WTC11 (cell line): ENCODE data around the gene DOCK1. TPM values are rescaled to one million over a fixed set of nuclear protein-coding genes. Genes with fewer than 3 reads are reported as not detected.

Source experiments
- ATAC-seq: fragments of 200-7000 bp; cut with Tn5 transposase; 2 replicates; pipeline ENCODE4 v1.10.0; 2021; ENCODE audit warnings: mild to moderate bottlenecking, moderate library complexity
- CTCF ChIA-PET: fragments of 300-600 bp; sonication (Branson Sonifier 250); formaldehyde crosslinking; loops from one replicate; lab custom pipeline; 2021; ENCODE audit warnings: antibody characterized with exemption; lab: Charles Lee
- POLR2A ChIA-PET: fragments of 350-600 bp; sonication (Branson Sonifier 250); formaldehyde crosslinking; loops from one replicate; lab custom pipeline; 2021; ENCODE audit warnings: antibody characterized with exemption; lab: Charles Lee
- DNase-seq: peaks from one replicate; pipeline ENCODE4 v3.0.0; 2021; ENCODE audit warnings: low spot score
- H3K27ac Mint-ChIP-seq: 2 replicates; pipeline ENCODE4 v1.8.0; 2021; ENCODE audit warnings: mixed read lengths
- H3K27me3 Mint-ChIP-seq: 2 replicates; pipeline ENCODE4 v1.8.0; 2021; ENCODE audit warnings: low read depth, mild to moderate bottlenecking, moderate library complexity, mixed read lengths
- H3K36me3 Mint-ChIP-seq: 2 replicates; pipeline ENCODE4 v1.8.0; 2021; ENCODE audit warnings: mixed read lengths
- H3K4me1 Mint-ChIP-seq: 2 replicates; pipeline ENCODE4 v1.8.0; 2022; ENCODE audit warnings: mixed read lengths
- H3K4me3 Mint-ChIP-seq: 2 replicates; pipeline ENCODE4 v1.8.0; 2021; ENCODE audit warnings: mild to moderate bottlenecking, moderate library complexity, mixed read lengths
- H3K9me3 Mint-ChIP-seq: 2 replicates; pipeline ENCODE4 v1.8.0; 2021; ENCODE audit warnings: mixed read lengths
- ATF1 ChIP-seq: sonication (generic); formaldehyde crosslinking; IDR thresholded peaks from 2 replicates; pipeline ENCODE4 v1.8.1; 2023; ENCODE audit warnings: mild to moderate bottlenecking, moderate library complexity, missing genetic modification reagents
- CTCF ChIP-seq: fragments of 200-600 bp; IDR thresholded peaks from 2 replicates; pipeline ENCODE4 v1.8.0; 2022; ENCODE audit warnings: antibody characterized with exemption
- E2F1 ChIP-seq: sonication (generic); formaldehyde crosslinking; IDR thresholded peaks from 2 replicates; pipeline ENCODE4 v1.8.0; 2022; ENCODE audit warnings: mild to moderate bottlenecking, missing genetic modification reagents
- FOXK1 ChIP-seq: sonication (generic); formaldehyde crosslinking; IDR thresholded peaks from 2 replicates; pipeline ENCODE4 v1.8.0; 2022; ENCODE audit warnings: mild to moderate bottlenecking, moderate library complexity, missing genetic modification reagents
- GABPB1 ChIP-seq: sonication (generic); formaldehyde crosslinking; IDR thresholded peaks from 2 replicates; pipeline ENCODE4 v1.8.1; 2023; ENCODE audit warnings: mild to moderate bottlenecking, missing genetic modification reagents
- JUN ChIP-seq: sonication (generic); formaldehyde crosslinking; IDR thresholded peaks from 2 replicates; pipeline ENCODE4 v1.8.0; 2023; ENCODE audit warnings: mild to moderate bottlenecking, missing genetic modification reagents
- KAT7 ChIP-seq: sonication (generic); formaldehyde crosslinking; IDR thresholded peaks from 2 replicates; pipeline ENCODE4 v1.8.1; 2023; ENCODE audit warnings: missing genetic modification reagents, mild to moderate bottlenecking, borderline replicate concordance
- MYBL2 ChIP-seq: sonication (generic); formaldehyde crosslinking; IDR thresholded peaks from 2 replicates; pipeline ENCODE4 v1.8.1; 2023; ENCODE audit warnings: mild to moderate bottlenecking, moderate library complexity, missing genetic modification reagents
- NFATC4 ChIP-seq: fragments of 250-450 bp; sonication (Bioruptor Pico); IDR thresholded peaks from 2 replicates; pipeline ENCODE4 v1.9.0; 2021; ENCODE audit warnings: mild to moderate bottlenecking
- NR3C1 ChIP-seq: sonication (generic); formaldehyde crosslinking; conservative IDR thresholded peaks from 2 replicates; pipeline ENCODE4 v1.8.1; 2023; ENCODE audit warnings: low read depth, mild to moderate bottlenecking, missing genetic modification reagents
- PRDM15 ChIP-seq: sonication (generic); formaldehyde crosslinking; IDR thresholded peaks from 2 replicates; pipeline ENCODE4 v1.8.0; 2022; ENCODE audit warnings: missing genetic modification reagents
- RELA ChIP-seq: sonication (generic); formaldehyde crosslinking; IDR thresholded peaks from 2 replicates; pipeline ENCODE4 v1.8.1; 2022; ENCODE audit warnings: missing genetic modification reagents, mild to moderate bottlenecking, borderline replicate concordance
- RORB ChIP-seq: fragments of 250-450 bp; sonication (Bioruptor Pico); IDR thresholded peaks from 2 replicates; pipeline ENCODE4 v1.9.0; 2021; ENCODE audit warnings: mild to moderate bottlenecking
- SMAD4 ChIP-seq: sonication (generic); formaldehyde crosslinking; IDR thresholded peaks from 2 replicates; pipeline ENCODE4 v1.8.0; 2022; ENCODE audit warnings: mild to moderate bottlenecking, missing genetic modification reagents
- SOX15 ChIP-seq: fragments of 250-450 bp; sonication (Bioruptor Pico); IDR thresholded peaks from 2 replicates; pipeline ENCODE4 v1.9.0; 2021; ENCODE audit warnings: mild to moderate bottlenecking
- SP1 ChIP-seq: sonication (generic); formaldehyde crosslinking; conservative IDR thresholded peaks from 2 replicates; pipeline ENCODE4 v1.8.1; 2022; ENCODE audit warnings: missing genetic modification reagents
- STAT6 ChIP-seq: sonication (generic); formaldehyde crosslinking; conservative IDR thresholded peaks from 2 replicates; pipeline ENCODE4 v1.8.1; 2023; ENCODE audit warnings: mild to moderate bottlenecking, low read depth, missing genetic modification reagents, moderate library complexity
- TEAD1 ChIP-seq: sonication (generic); formaldehyde crosslinking; IDR thresholded peaks from 2 replicates; pipeline ENCODE4 v1.8.0; 2022; ENCODE audit warnings: mild to moderate bottlenecking, missing genetic modification reagents
- ZBTB43 ChIP-seq: sonication (generic); formaldehyde crosslinking; IDR thresholded peaks from 2 replicates; pipeline ENCODE4 v1.8.1; 2023; ENCODE audit warnings: mild to moderate bottlenecking, missing genetic modification reagents
- ZNF219 ChIP-seq: sonication (generic); formaldehyde crosslinking; IDR thresholded peaks from 2 replicates; pipeline ENCODE4 v1.8.0; 2023; ENCODE audit warnings: missing genetic modification reagents, mild to moderate bottlenecking, borderline replicate concordance
- total RNA-seq: library from RNA; stranded (reverse); gene quantifications from 3 replicates; pipeline ENCODE4 v1.2.3, GENCODE V29; 2021

The DOCK1 gene
- total RNA-seq, 1 experiment from 2014 or later: 52.1 TPM

GRCh38 chr10:127153181-127153580 is 248.0 kb downstream of the DOCK1 start:
- no peak for DNase-seq
- H3K4me3 Mint-ChIP-seq: no peak overlapping the region
- H3K9me3 Mint-ChIP-seq: no peaks in the 10 kb centered on the region
- H3K36me3 Mint-ChIP-seq: no peaks in the 10 kb centered on the region
- ChIA-PET CTCF (no interaction called here), POLR2A (no interaction called here)
- H3K27me3 Mint-ChIP-seq: no peaks in the 10 kb centered on the region
- no peak for ATAC-seq
- H3K27ac Mint-ChIP-seq: no peak overlapping the region
- TF ChIP-seq FOXK1 (CRISPR knock-in tag) (no peak), RELA (CRISPR knock-in tag) (no peak), ZBTB43 (CRISPR knock-in tag) (no peak), KAT7 (CRISPR knock-in tag) (no peak), CTCF (no peak), ATF1 (CRISPR knock-in tag) (no peak), NR3C1 (no peak), SP1 (CRISPR knock-in tag) (no peak), TEAD1 (CRISPR knock-in tag) (no peak), RORB (CRISPR knock-in tag) (no peak), SOX15 (no peak), GABPB1 (CRISPR knock-in tag) (no peak), NFATC4 (CRISPR knock-in tag) (no peak), E2F1 (no peak), SMAD4 (CRISPR knock-in tag) (no peak), PRDM15 (CRISPR knock-in tag) (no peak), STAT6 (CRISPR knock-in tag) (no peak), MYBL2 (CRISPR knock-in tag) (no peak), ZNF219 (CRISPR knock-in tag) (no peak), JUN (no peak)
- peaks cover 65% of the 10 kb centered on the region for H3K4me1 Mint-ChIP-seq
